Measurements from ENCODE around the gene DCDC2.
"Not testable (repeated sequence)": the region's sequence is repeated elsewhere in the genome, so short reads cannot be mapped to it uniquely, and the experiment has no call there.

Gene DCDC2

GRCh38 chr6:24357336-24358218 lies at the start of gene DCDC2:
TSS of gene DCDC2 (minus strand) at chr6:24358059. CDS start at chr6:24357750, 309 bp downstream.
- DNase-seq (ENCODE audit: extremely low read depth, low read depth): no peak
- no peak for TF ChIP-seq CTCF (IDR thresholded peaks at IDR 0.05; ENCODE audit: low read depth, low read length)

- no peak for TF ChIP-seq CTCF (IDR thresholded peaks at IDR 0.05; ENCODE audit: low read depth, low read length)
Observed at GRCh38 chr6:24405262-24405661, 47.4 kb upstream of the DCDC2 start.

GRCh38 chr6:24403501-24403824 lies 45.6 kb upstream of the DCDC2 start:
- no peak for DNase-seq (ENCODE audit: extremely low read depth, low read depth)
- TF ChIP-seq CTCF (IDR thresholded peaks at IDR 0.05; ENCODE audit: low read depth, low read length): no peak

More at GRCh38 chr6:24405262-24405661, 47.4 kb upstream of the DCDC2 start:
- no peak for DNase-seq (ENCODE audit: extremely low read depth, low read depth)

GRCh38 chr6:24402697-24403500 lies 45.0 kb upstream of the DCDC2 start, which contains the start of gene MRS2:
TSS of gene MRS2 (plus strand) at chr6:24402936. CDS start at chr6:24403047, 111 bp downstream.
- TF ChIP-seq CTCF (IDR thresholded peaks at IDR 0.05; ENCODE audit: low read depth, low read length): no peak
- peak; percentile 45 for DNase-seq (ENCODE audit: extremely low read depth, low read depth)

GRCh38 chr6:24401458-24401857 lies 43.6 kb upstream of the DCDC2 start:
- no peak for TF ChIP-seq CTCF (IDR thresholded peaks at IDR 0.05; ENCODE audit: low read depth, low read length)
- no peak for DNase-seq (ENCODE audit: extremely low read depth, low read depth)

GRCh38 chr6:24400045-24401039 lies 42.5 kb upstream of the DCDC2 start:
- DNase-seq (ENCODE audit: extremely low read depth, low read depth): not testable (repeated sequence)

GRCh38 chr6:24397631-24398030 lies 39.8 kb upstream of the DCDC2 start:
- TF ChIP-seq CTCF (IDR thresholded peaks at IDR 0.05; ENCODE audit: low read depth, low read length): no peak
- no peak for DNase-seq (ENCODE audit: extremely low read depth, low read depth)
